WTC11 (cell line): Measurements from ENCODE around the gene EFCAB14. TPM values are rescaled to one million over a fixed set of nuclear protein-coding genes. Genes with fewer than 3 reads are reported as not detected.

Experiments used
- ATAC-seq: fragments of 200-7000 bp; cut with Tn5 transposase; 2 replicates; pipeline ENCODE4 v1.10.0; 2021; ENCODE audit warnings: mild to moderate bottlenecking, moderate library complexity
- CTCF ChIA-PET: fragments of 300-600 bp; sonication (Branson Sonifier 250); formaldehyde crosslinking; loops from one replicate; lab custom pipeline; 2021; ENCODE audit warnings: antibody characterized with exemption; lab: Charles Lee
- POLR2A ChIA-PET: fragments of 350-600 bp; sonication (Branson Sonifier 250); formaldehyde crosslinking; loops from one replicate; lab custom pipeline; 2021; ENCODE audit warnings: antibody characterized with exemption; lab: Charles Lee
- DNase-seq: peaks from one replicate; pipeline ENCODE4 v3.0.0; 2021; ENCODE audit warnings: low spot score
- H3K27ac Mint-ChIP-seq: 2 replicates; pipeline ENCODE4 v1.8.0; 2021; ENCODE audit warnings: mixed read lengths
- H3K27me3 Mint-ChIP-seq: 2 replicates; pipeline ENCODE4 v1.8.0; 2021; ENCODE audit warnings: low read depth, mild to moderate bottlenecking, moderate library complexity, mixed read lengths
- H3K36me3 Mint-ChIP-seq: 2 replicates; pipeline ENCODE4 v1.8.0; 2021; ENCODE audit warnings: mixed read lengths
- H3K4me1 Mint-ChIP-seq: 2 replicates; pipeline ENCODE4 v1.8.0; 2022; ENCODE audit warnings: mixed read lengths
- H3K4me3 Mint-ChIP-seq: 2 replicates; pipeline ENCODE4 v1.8.0; 2021; ENCODE audit warnings: mild to moderate bottlenecking, moderate library complexity, mixed read lengths
- H3K9me3 Mint-ChIP-seq: 2 replicates; pipeline ENCODE4 v1.8.0; 2021; ENCODE audit warnings: mixed read lengths
- CBFB ChIP-seq: sonication (generic); formaldehyde crosslinking; IDR thresholded peaks from 2 replicates; pipeline ENCODE4 v1.8.1; 2022; ENCODE audit warnings: mild to moderate bottlenecking, low read depth, missing genetic modification reagents
- CREB1 ChIP-seq: sonication (generic); formaldehyde crosslinking; IDR thresholded peaks from 2 replicates; pipeline ENCODE4 v1.8.0; 2023; ENCODE audit warnings: mild to moderate bottlenecking, missing genetic modification reagents
- EMX1 ChIP-seq: fragments of 250-450 bp; sonication (Bioruptor Pico); IDR thresholded peaks from 2 replicates; pipeline ENCODE4 v1.8.0; 2021; ENCODE audit warnings: mild to moderate bottlenecking
- FOXJ3 ChIP-seq: sonication (generic); formaldehyde crosslinking; IDR thresholded peaks from 2 replicates; pipeline ENCODE4 v1.9.0; 2021; ENCODE audit warnings: missing genetic modification reagents, mild to moderate bottlenecking, borderline replicate concordance
- GRHL2 ChIP-seq: fragments of 250-450 bp; sonication (Bioruptor Pico); IDR thresholded peaks from 2 replicates; pipeline ENCODE4 v1.8.0; 2022; ENCODE audit warnings: mild to moderate bottlenecking, moderate library complexity; ENCODE audit not compliant: insufficient replicate concordance, severe bottlenecking
- JUN ChIP-seq: sonication (generic); formaldehyde crosslinking; IDR thresholded peaks from 2 replicates; pipeline ENCODE4 v1.8.0; 2023; ENCODE audit warnings: mild to moderate bottlenecking, missing genetic modification reagents
- NR2C2 ChIP-seq: sonication (generic); formaldehyde crosslinking; IDR thresholded peaks from 2 replicates; pipeline ENCODE4 v1.8.0; 2022; ENCODE audit warnings: mild to moderate bottlenecking, missing genetic modification reagents
- RORB ChIP-seq: fragments of 250-450 bp; sonication (Bioruptor Pico); IDR thresholded peaks from 2 replicates; pipeline ENCODE4 v1.9.0; 2021; ENCODE audit warnings: mild to moderate bottlenecking
- TEAD4 ChIP-seq: sonication (generic); formaldehyde crosslinking; IDR thresholded peaks from 2 replicates; pipeline ENCODE4 v1.8.0; 2022; ENCODE audit warnings: mild to moderate bottlenecking, missing genetic modification reagents
- ZNF138 ChIP-seq: sonication (generic); formaldehyde crosslinking; conservative IDR thresholded peaks from 2 replicates; pipeline ENCODE4 v1.8.1; 2022; ENCODE audit warnings: mild to moderate bottlenecking, moderate library complexity, missing genetic modification reagents
- ZNF317 ChIP-seq: sonication (generic); formaldehyde crosslinking; IDR thresholded peaks from 2 replicates; pipeline ENCODE4 v1.8.1; 2023; ENCODE audit warnings: low read depth, mild to moderate bottlenecking, moderate library complexity, missing genetic modification reagents, borderline replicate concordance
- ZNF423 ChIP-seq: fragments of 250-450 bp; sonication (Bioruptor Pico); IDR thresholded peaks from 2 replicates; pipeline ENCODE4 v2.1.2; 2022; ENCODE audit warnings: mild to moderate bottlenecking, moderate library complexity
- ZNF671 ChIP-seq: fragments of 250-450 bp; sonication (Bioruptor Pico); IDR thresholded peaks from 2 replicates; pipeline ENCODE4 v1.8.0; 2021; ENCODE audit warnings: mild to moderate bottlenecking
- total RNA-seq: library from RNA; stranded (reverse); gene quantifications from 3 replicates; pipeline ENCODE4 v1.2.3, GENCODE V29; 2021
- TF ChIP-seq, protein P1 (sequence below): sonication (generic); formaldehyde crosslinking; IDR thresholded peaks from 2 replicates; pipeline ENCODE4 v1.8.1; 2022; ENCODE audit warnings: mild to moderate bottlenecking, missing genetic modification reagents, moderate library complexity, borderline replicate concordance
- TF ChIP-seq, protein P2 (sequence below): fragments of 250-450 bp; sonication (Bioruptor Pico); IDR thresholded peaks from 2 replicates; pipeline ENCODE4 v2.1.2; 2022; ENCODE audit warnings: mild to moderate bottlenecking, moderate library complexity
- TF ChIP-seq, protein P3 (sequence below): sonication (generic); formaldehyde crosslinking; IDR thresholded peaks from 2 replicates; pipeline ENCODE4 v1.8.1; 2023; ENCODE audit warnings: mild to moderate bottlenecking, missing genetic modification reagents, moderate library complexity
- TF ChIP-seq, protein P4 (sequence below): sonication (generic); formaldehyde crosslinking; IDR thresholded peaks from 2 replicates; pipeline ENCODE4 v1.8.1; 2023; ENCODE audit warnings: mild to moderate bottlenecking, missing genetic modification reagents, moderate library complexity
- TF ChIP-seq, protein P5 (sequence below): sonication (generic); formaldehyde crosslinking; IDR thresholded peaks from 2 replicates; pipeline ENCODE4 v1.8.1; 2022; ENCODE audit warnings: low read depth, mild to moderate bottlenecking, moderate library complexity, missing genetic modification reagents, borderline replicate concordance

Gene EFCAB14
- total RNA-seq, 1 experiment from 2014 or later, result 46.2 TPM

DNA sequence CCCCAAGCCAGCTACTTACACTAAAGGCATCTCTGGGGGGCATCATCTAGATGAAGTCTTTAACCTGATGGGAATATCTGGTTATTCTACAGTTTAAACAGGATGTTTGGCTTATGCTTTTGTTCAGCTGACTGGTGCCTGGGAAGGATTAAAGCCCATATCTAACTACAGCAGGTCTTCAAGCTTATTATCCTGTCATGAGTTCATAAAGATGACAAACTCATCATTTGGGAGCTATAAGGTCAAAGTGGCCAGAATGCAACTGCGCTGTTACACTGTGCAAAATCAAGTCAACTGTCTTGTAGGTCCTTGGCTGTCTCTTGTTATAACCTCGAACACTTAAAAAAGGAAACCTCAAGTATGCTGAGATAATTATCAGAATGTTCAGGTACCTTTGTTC is 83.7 kb downstream of the EFCAB14 start:
- POLR2A ChIA-PET, result no interaction called here
- no peaks in the 10 kb centered on the region for H3K9me3 Mint-ChIP-seq
- no peak for TF ChIP-seq GRHL2 (CRISPR knock-in tag)
- TF ChIP-seq, protein P1, sequence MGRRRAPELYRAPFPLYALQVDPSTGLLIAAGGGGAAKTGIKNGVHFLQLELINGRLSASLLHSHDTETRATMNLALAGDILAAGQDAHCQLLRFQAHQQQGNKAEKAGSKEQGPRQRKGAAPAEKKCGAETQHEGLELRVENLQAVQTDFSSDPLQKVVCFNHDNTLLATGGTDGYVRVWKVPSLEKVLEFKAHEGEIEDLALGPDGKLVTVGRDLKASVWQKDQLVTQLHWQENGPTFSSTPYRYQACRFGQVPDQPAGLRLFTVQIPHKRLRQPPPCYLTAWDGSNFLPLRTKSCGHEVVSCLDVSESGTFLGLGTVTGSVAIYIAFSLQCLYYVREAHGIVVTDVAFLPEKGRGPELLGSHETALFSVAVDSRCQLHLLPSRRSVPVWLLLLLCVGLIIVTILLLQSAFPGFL (CRISPR knock-in tag), result no peak
- TF ChIP-seq NR2C2 (CRISPR knock-in tag), result no peak
- TF ChIP-seq CBFB (CRISPR knock-in tag), result no peak
- TF ChIP-seq JUN (CRISPR knock-in tag), result no peak
- TF ChIP-seq FOXJ3 (CRISPR knock-in tag), result no peak
- no peak for TF ChIP-seq ZNF423 (CRISPR knock-in tag)
- no peak for TF ChIP-seq ZNF671 (CRISPR knock-in tag)
- no peak for TF ChIP-seq TEAD4 (CRISPR knock-in tag)
- DNase-seq, result no peak
- H3K36me3 Mint-ChIP-seq, result peaks cover 9% of the 10 kb centered on the region; the same call in 1 of the 2 replicates
- no peak for ATAC-seq
- H3K4me3 Mint-ChIP-seq, result no peak overlapping the region
- no peak overlapping the region for H3K27ac Mint-ChIP-seq
- H3K4me1 Mint-ChIP-seq, result no peaks in the 10 kb centered on the region
- CTCF ChIA-PET, result interaction anchor here (1.0 to 2.0 kb wide), 3 partner anchors 11 to 113 kb away, joined by 3 to 7 read pairs (median 4); no protein-coding TSS in a partner anchor
- no peaks in the 10 kb centered on the region; the same call in 1 of the 2 replicates for H3K27me3 Mint-ChIP-seq

DNA sequence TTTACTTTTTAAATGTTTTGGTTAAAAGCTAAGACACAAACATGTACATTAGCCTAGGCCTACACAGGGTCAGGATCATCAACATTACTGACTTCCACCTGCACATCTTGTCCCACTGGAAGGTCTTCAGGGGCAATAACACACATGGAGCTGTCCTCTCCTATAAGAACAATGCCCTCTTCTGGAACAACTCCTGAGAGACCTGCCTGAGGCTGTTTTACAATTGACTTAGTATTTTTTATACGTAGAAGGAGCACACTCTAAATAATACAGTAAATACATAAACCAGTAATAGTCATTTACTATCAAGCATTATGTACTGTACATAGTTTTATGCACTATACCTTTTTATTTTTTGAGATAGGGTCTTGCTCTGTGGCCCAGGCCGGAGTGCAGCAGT is 88.2 kb downstream of the EFCAB14 start:
- Mint-ChIP-seq H3K4me3 (no peak overlapping the region), H3K36me3 (peaks cover 6% of the 10 kb centered on the region; the same call in 1 of the 2 replicates), H3K27me3 (no peaks in the 10 kb centered on the region; the same call in 1 of the 2 replicates), H3K27ac (no peak overlapping the region), H3K9me3 (no peaks in the 10 kb centered on the region), H3K4me1 (no peaks in the 10 kb centered on the region)
- ATAC-seq (no peak), DNase-seq (no peak)
- POLR2A ChIA-PET, result no interaction called here
- TF ChIP-seq ZNF671 (CRISPR knock-in tag) (no peak), RORB (CRISPR knock-in tag) (no peak), ZNF317 (CRISPR knock-in tag) (no peak), EMX1 (CRISPR knock-in tag) (no peak), FOXJ3 (CRISPR knock-in tag) (no peak), ZNF138 (no peak), CREB1 (CRISPR knock-in tag) (no peak)
- TF ChIP-seq, protein P2, sequence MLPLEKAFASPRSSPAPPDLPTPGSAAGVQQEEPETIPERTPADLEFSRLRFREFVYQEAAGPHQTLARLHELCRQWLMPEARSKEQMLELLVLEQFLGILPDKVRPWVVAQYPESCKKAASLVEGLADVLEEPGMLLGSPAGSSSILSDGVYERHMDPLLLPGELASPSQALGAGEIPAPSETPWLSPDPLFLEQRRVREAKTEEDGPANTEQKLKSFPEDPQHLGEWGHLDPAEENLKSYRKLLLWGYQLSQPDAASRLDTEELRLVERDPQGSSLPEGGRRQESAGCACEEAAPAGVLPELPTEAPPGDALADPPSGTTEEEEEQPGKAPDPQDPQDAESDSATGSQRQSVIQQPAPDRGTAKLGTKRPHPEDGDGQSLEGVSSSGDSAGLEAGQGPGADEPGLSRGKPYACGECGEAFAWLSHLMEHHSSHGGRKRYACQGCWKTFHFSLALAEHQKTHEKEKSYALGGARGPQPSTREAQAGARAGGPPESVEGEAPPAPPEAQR (CRISPR knock-in tag), result no peak
- TF ChIP-seq, protein P3, sequence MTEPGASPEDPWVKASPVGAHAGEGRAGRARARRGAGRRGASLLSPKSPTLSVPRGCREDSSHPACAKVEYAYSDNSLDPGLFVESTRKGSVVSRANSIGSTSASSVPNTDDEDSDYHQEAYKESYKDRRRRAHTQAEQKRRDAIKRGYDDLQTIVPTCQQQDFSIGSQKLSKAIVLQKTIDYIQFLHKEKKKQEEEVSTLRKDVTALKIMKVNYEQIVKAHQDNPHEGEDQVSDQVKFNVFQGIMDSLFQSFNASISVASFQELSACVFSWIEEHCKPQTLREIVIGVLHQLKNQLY, result no peak
- TF ChIP-seq, protein P4, sequence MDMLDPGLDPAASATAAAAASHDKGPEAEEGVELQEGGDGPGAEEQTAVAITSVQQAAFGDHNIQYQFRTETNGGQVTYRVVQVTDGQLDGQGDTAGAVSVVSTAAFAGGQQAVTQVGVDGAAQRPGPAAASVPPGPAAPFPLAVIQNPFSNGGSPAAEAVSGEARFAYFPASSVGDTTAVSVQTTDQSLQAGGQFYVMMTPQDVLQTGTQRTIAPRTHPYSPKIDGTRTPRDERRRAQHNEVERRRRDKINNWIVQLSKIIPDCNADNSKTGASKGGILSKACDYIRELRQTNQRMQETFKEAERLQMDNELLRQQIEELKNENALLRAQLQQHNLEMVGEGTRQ (CRISPR knock-in tag), result no peak
- TF ChIP-seq, protein P5, sequence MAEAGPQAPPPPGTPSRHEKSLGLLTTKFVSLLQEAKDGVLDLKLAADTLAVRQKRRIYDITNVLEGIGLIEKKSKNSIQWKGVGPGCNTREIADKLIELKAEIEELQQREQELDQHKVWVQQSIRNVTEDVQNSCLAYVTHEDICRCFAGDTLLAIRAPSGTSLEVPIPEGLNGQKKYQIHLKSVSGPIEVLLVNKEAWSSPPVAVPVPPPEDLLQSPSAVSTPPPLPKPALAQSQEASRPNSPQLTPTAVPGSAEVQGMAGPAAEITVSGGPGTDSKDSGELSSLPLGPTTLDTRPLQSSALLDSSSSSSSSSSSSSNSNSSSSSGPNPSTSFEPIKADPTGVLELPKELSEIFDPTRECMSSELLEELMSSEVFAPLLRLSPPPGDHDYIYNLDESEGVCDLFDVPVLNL, result no peak
- CTCF ChIA-PET, result interaction anchor here (0.7 to 1.4 kb wide), 5 partner anchors 8 to 188 kb away, joined by 3 to 8 read pairs (median 3); partner anchors contain the start of gene MKNK1

Other genes with a start within 250 kb of the EFCAB14 start
- 1.7 to 3.7 TPM (median 1.8 TPM) in 3 replicates for gene DMBX1, start 229.3 kb downstream of the EFCAB14 start, total RNA-seq
- gene KNCN, start 167.5 kb downstream of the EFCAB14 start, total RNA-seq, result not detected in 3 replicates
- gene MKNK1, start 114.8 kb downstream of the EFCAB14 start, total RNA-seq, result 17.5 to 18.6 TPM (median 18.0 TPM) in 3 replicates
- gene MOB3C, start 102.3 kb downstream of the EFCAB14 start, total RNA-seq, result 3.1 to 4.0 TPM (median 3.4 TPM) in 3 replicates
- gene ATPAF1, start 50.8 kb downstream of the EFCAB14 start, total RNA-seq, result 35.7 to 45.5 TPM (median 44.5 TPM) in 3 replicates
- gene TEX38, start 47.3 kb downstream of the EFCAB14 start, total RNA-seq, result 0.17 to 0.21 TPM (median 0.18 TPM) in 3 replicates
- gene CYP4B1, start 79.9 kb upstream of the EFCAB14 start, total RNA-seq, result 0.24 to 0.44 TPM (median 0.39 TPM) in 3 replicates
- gene CYP4A11, start 222.4 kb upstream of the EFCAB14 start, total RNA-seq, result 0.11 to 0.53 TPM (median 0.23 TPM) in 3 replicates